SU-DHL-6 (cell line): ENCODE data around the gene SMARCD3.

Experiments
- CTCF ChIP-seq: fragments of 200-600 bp; sonication (generic); IDR thresholded peaks from one replicate; pipeline ENCODE4 v1.5.1; 2017; ENCODE audit warnings: antibody characterized with exemption, mild to moderate bottlenecking, low read length, moderate library complexity; ENCODE audit not compliant: insufficient read depth, poor library complexity, severe bottlenecking
- EZH2phosphoT487 ChIP-seq: fragments of 200-600 bp; sonication (generic), shearing (Covaris generic); conservative IDR thresholded peaks from 2 replicates; pipeline ENCODE4 v1.6.1; 2018; ENCODE audit warnings: mild to moderate bottlenecking, antibody characterized with exemption, low read length, moderate library complexity, mixed read lengths

GRCh38 chr7:151274936-151275812 is 26.7 kb upstream of the SMARCD3 start:
- no peak for TF ChIP-seq CTCF
- no peak for TF ChIP-seq EZH2phosphoT487
